GM23248 (cell line): Measurements from ENCODE around the gene PAF1. TPM values are rescaled to one million over a fixed set of nuclear protein-coding genes. Genes with fewer than 3 reads are reported as not detected.

ENCODE experiments used
- DNase-seq: peaks from one replicate; pipeline ENCODE4 v3.0.0-alpha.2; 2015
- H2AFZ ChIP-seq: fragments of 200-600 bp; sonication (generic); 2 replicates; pipeline ENCODE4 v1.6.1; 2016; ENCODE audit warnings: antibody characterized with exemption
- H3F3A ChIP-seq: fragments of 200-600 bp; sonication (generic); 2 replicates; pipeline ENCODE4 v1.6.1; 2016; ENCODE audit warnings: mild to moderate bottlenecking, antibody characterized with exemption, mixed run types; ENCODE audit not compliant: insufficient read depth
- H3K27ac ChIP-seq: fragments of 200-600 bp; sonication (generic); 2 replicates; pipeline ENCODE4 v1.5.1; 2016; ENCODE audit warnings: mild to moderate bottlenecking
- H3K27me3 ChIP-seq: fragments of 200-600 bp; sonication (generic); replicated peaks from 2 replicates; pipeline ENCODE4 v1.6.1; 2016; ENCODE audit warnings: mild to moderate bottlenecking; ENCODE audit not compliant: insufficient read depth
- H3K36me3 ChIP-seq: fragments of 200-600 bp; sonication (generic); 2 replicates; pipeline ENCODE4 v1.6.1; 2016; ENCODE audit warnings: low read depth, mild to moderate bottlenecking
- H3K4me1 ChIP-seq: fragments of 200-600 bp; sonication (generic); 2 replicates; pipeline ENCODE4 v1.6.1; 2016; ENCODE audit warnings: mild to moderate bottlenecking; ENCODE audit not compliant: insufficient read depth
- H3K4me2 ChIP-seq: fragments of 200-600 bp; sonication (generic); one replicate; pipeline ENCODE4 v1.6.1; 2016; ENCODE audit warnings: mild to moderate bottlenecking; ENCODE audit not compliant: unreplicated experiment
- H3K4me3 ChIP-seq: fragments of 200-600 bp; sonication (generic); 2 replicates; pipeline ENCODE4 v1.5.1; 2016; ENCODE audit warnings: mild to moderate bottlenecking
- H3K79me2 ChIP-seq: fragments of 200-600 bp; sonication (generic); 2 replicates; pipeline ENCODE4 v1.6.1; 2016; ENCODE audit warnings: mild to moderate bottlenecking; ENCODE audit not compliant: insufficient read depth
- H3K9ac ChIP-seq: fragments of 200-600 bp; sonication (generic); 2 replicates; pipeline ENCODE4 v1.6.1; 2016; ENCODE audit warnings: mild to moderate bottlenecking
- H3K9me2 ChIP-seq: fragments of 200-600 bp; sonication (generic); 2 replicates; pipeline ENCODE4 v1.6.1; 2016; ENCODE audit warnings: mixed run types, mild to moderate bottlenecking, moderate library complexity; ENCODE audit not compliant: insufficient read depth
- H3K9me3 ChIP-seq: fragments of 200-600 bp; sonication (generic); one replicate; pipeline ENCODE4 v1.6.1; 2017; ENCODE audit warnings: low read depth
- H4K20me1 ChIP-seq: fragments of 200-600 bp; sonication (generic); 2 replicates; pipeline ENCODE4 v1.6.0; 2016; ENCODE audit not compliant: insufficient read depth
- EZH2 ChIP-seq: fragments of 200-600 bp; sonication (generic); IDR thresholded peaks from 2 replicates; pipeline ENCODE4 v1.6.1; 2018; ENCODE audit warnings: antibody characterized with exemption, mild to moderate bottlenecking; ENCODE audit not compliant: insufficient read depth, poor library complexity, severe bottlenecking
- EZH2phosphoT487 ChIP-seq: fragments of 200-600 bp; sonication (generic); IDR thresholded peaks from 2 replicates; pipeline ENCODE4 v1.6.1; 2018; ENCODE audit warnings: antibody characterized with exemption, moderate library complexity, mild to moderate bottlenecking, low read depth; ENCODE audit not compliant: insufficient read depth
- WGBS, 2 experiments: methylation state at CpG; one replicate each; pipeline ENCODE4 v1.1.6; 2015 to 2017; ENCODE audit warnings: low lambda C conversion rate in 2 of 2, low coverage in 1 of 2; ENCODE audit errors: missing lambda C conversion rate in 2 of 2; 5-methylcytosine and 5-hydroxymethylcytosine counted together
- in situ Hi-C: fragments of 300-500 bp; cut with MboI; formaldehyde crosslinking; loops from 2 replicates; pipeline ENCODE4 v1.15.0; 2020
- polyA plus RNA-seq: library from polyadenylated mRNA; unstranded; fragments of >200 nt; fragmentation: Nextera tagmentation; extraction: Ambion mirVana; gene quantifications from 2 replicates; pipeline ENCODE4 v1.2.1, GENCODE V29; 2016
- total RNA-seq: library from RNA; depleted of rRNA; stranded (reverse); fragments of >200 nt; shearing (Covaris generic); gene quantifications from 2 replicates; pipeline ENCODE4 v1.2.3, GENCODE V29; 2014

PAF1 gene
- total and polyA plus RNA-seq, 2 experiments from 2014 or later = 44.2 to 51.2 TPM

DNA sequence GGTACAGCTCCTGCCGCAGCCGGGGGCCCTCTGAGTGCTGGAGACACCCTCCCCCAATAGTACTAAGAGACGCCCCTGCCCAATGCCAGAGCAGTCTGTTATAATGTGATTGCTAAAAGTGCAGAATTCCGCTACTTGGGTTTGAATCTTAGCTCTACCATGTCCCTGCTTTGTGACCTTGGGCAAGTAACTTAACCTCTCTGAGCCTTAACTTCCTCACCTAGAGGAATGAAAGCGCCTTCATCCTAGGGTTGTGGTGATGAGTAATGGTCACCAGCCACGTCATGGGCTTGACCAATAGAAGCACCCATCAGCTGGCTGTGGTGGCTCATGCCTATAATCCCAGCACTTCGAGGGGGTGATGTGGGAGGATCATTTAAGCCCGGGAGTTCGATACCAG, 28.1 kb upstream of the PAF1 start:
- WGBS, 2 experiments = 84 to 87% methylated on average over 9 of the region's 9 CpGs
- H4K20me1 ChIP-seq = no peaks in the 10 kb centered on the region
- no peak for DNase-seq
- H3K27ac ChIP-seq = no peak overlapping the region
- peaks cover 6% of the 10 kb centered on the region; the same call in 1 of the 2 replicates for H3K36me3 ChIP-seq
- no peaks in the 10 kb centered on the region for H3K9me2 ChIP-seq
- no peak overlapping the region for H3K9ac ChIP-seq
- H3K27me3 ChIP-seq = no peaks in the 10 kb centered on the region
- H2AFZ ChIP-seq = no peak overlapping the region
- H3F3A ChIP-seq = no peaks in the 10 kb centered on the region
- TF ChIP-seq EZH2 = no peak
- no peak for TF ChIP-seq EZH2phosphoT487
- no peak overlapping the region for H3K4me3 ChIP-seq
- no peaks in the 10 kb centered on the region for H3K9me3 ChIP-seq
- H3K4me2 ChIP-seq = no peak overlapping the region
- in situ Hi-C loops = no loop called here
- H3K4me1 ChIP-seq = no peaks in the 10 kb centered on the region
- peaks cover 22% of the 10 kb centered on the region for H3K79me2 ChIP-seq

DNA sequence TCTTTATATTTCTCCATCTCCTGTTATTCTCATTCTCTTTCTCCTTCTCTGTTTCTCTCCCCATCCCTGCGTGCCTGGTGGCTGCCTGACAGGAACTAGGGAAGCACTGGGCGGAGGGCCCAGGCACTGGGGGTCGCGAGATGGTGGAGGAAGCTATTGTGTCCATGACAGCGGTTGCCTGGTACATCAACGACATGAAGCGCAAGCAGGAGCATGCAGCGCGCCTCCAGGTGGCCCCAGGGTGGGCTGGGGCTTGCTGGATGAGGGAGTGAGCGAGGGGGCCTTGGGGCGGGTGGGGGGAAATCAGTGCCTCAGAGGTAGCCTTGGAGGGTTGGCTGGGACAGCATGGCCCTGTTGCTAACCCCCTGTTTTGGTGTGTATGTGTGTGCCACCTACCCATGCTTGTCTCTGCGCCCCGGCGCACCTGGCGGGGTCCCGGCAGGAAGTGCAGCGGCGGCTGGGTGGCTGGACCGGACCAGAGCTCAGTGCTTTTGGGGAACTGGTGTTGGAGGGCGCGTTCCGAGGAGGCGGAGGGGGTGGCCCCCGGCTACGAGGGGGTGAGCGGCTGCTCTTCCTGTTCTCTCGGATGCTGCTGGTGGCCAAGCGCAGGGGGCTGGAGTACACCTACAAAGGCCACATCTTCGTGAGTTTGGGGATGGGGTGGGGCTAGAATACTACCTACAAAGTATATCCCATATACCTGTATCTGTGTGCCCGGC, 26.7 kb upstream of the PAF1 start:
- peaks cover 34% of the 10 kb centered on the region for H3K79me2 ChIP-seq

DNA sequence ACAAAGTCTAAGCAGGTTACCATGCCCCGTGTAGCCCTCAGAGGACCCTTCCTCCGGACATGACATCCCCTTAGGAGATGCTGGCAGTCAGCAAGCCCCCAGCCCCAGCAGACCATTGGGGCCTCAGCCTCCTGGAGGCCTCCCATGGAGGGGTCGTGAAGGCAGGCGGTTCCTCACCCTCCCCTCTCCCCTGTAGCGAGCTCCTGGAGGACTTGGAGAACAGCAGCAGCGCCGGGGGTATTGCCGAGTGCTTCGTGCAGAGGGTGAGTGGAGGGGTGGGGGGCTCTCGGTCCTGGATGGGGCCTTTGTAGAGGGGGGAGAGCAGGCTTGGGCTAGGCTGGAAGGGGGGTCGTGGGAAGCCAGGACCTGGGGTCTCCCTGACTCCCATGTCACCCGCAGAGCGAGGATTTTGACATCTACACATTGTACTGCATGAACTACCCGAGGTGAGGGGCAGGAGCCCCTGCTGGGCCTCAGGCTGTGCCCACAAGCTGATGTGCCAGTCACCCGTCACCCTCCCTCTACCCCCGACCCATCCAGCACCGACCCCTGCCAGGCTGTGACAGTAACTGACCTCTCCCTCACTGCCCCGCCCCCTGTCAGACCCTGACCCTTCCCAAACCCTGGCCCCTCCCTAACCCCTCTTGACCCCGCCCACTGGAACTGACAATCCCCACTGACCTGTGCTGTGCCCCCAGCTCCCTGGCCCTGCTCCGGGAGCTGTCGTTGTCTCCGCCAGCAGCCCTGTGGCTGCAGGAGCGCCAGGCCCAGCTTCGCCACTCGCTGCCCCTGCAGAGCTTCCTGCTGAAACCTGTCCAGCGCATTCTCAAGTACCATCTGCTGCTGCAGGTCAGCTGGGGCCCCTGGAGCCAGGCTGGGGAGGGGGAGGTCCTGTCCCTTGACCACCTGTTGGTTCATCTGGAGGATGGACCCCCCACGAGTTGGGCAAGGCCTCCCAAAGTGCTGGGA, 25.5 kb upstream of the PAF1 start:
- Histone ChIP-seq H3F3A (peaks cover 5% of the 10 kb centered on the region), H3K79me2 (peaks cover 34% of the 10 kb centered on the region), H3K4me2 (no peak overlapping the region), H4K20me1 (no peaks in the 10 kb centered on the region), H2AFZ (no peak overlapping the region), H3K9ac (no peak overlapping the region), H3K4me1 (peaks cover 3% of the 10 kb centered on the region), H3K27me3 (no peaks in the 10 kb centered on the region), H3K9me3 (no peaks in the 10 kb centered on the region), H3K4me3 (no peak overlapping the region), H3K27ac (no peak overlapping the region), H3K36me3 (peaks cover 6% of the 10 kb centered on the region; the same call in 1 of the 2 replicates), H3K9me2 (no peaks in the 10 kb centered on the region)
- TF ChIP-seq EZH2phosphoT487 = no peak
- TF ChIP-seq EZH2 = no peak
- DNase-seq = no peak
- WGBS, 2 experiments = 89 to 92% methylated on average over 19 to 27 of the region's 27 CpGs
- in situ Hi-C loops = no loop called here

More for the DNA sequence above, 26.7 kb upstream of the PAF1 start:
- no peak overlapping the region for H3K4me3 ChIP-seq
- no peak overlapping the region for H3K4me2 ChIP-seq
- no peak overlapping the region for H3K9ac ChIP-seq
- no peaks in the 10 kb centered on the region for H3F3A ChIP-seq
- no peaks in the 10 kb centered on the region for H3K4me1 ChIP-seq
- no peak overlapping the region for H3K27ac ChIP-seq
- in situ Hi-C loops = no loop called here
- H3K9me2 ChIP-seq = no peaks in the 10 kb centered on the region
- H3K9me3 ChIP-seq = no peaks in the 10 kb centered on the region
- 94 to 97% methylated on average over 26 to 30 of the region's 30 CpGs for WGBS, 2 experiments
- no peaks in the 10 kb centered on the region for H3K27me3 ChIP-seq
- no peaks in the 10 kb centered on the region for H4K20me1 ChIP-seq
- H3K36me3 ChIP-seq = peaks cover 6% of the 10 kb centered on the region; the same call in 1 of the 2 replicates
- no peak for DNase-seq
- H2AFZ ChIP-seq = no peak overlapping the region
- TF ChIP-seq EZH2 (no peak), EZH2phosphoT487 (no peak)

GRCh38 chr19:39415111-39416046, 24.5 kb upstream of the PAF1 start:
- Histone ChIP-seq H3K9ac (peak overlapping the region; percentile 88; the same call in 1 of the 2 replicates), H3K9me2 (no peaks in the 10 kb centered on the region), H3K36me3 (peaks cover 6% of the 10 kb centered on the region; the same call in 1 of the 2 replicates), H3K79me2 (peaks cover 34% of the 10 kb centered on the region), H3K4me2 (no peak overlapping the region), H4K20me1 (no peaks in the 10 kb centered on the region), H2AFZ (no peak overlapping the region), H3K4me1 (peaks cover 13% of the 10 kb centered on the region), H3F3A (peaks cover 16% of the 10 kb centered on the region), H3K27ac (no peak overlapping the region), H3K4me3 (no peak overlapping the region), H3K9me3 (no peaks in the 10 kb centered on the region), H3K27me3 (no peaks in the 10 kb centered on the region)
- WGBS, 2 experiments = 73 to 86% methylated on average over 27 to 35 of the region's 35 CpGs
- in situ Hi-C loops = no loop called here
- no peak for TF ChIP-seq EZH2phosphoT487
- TF ChIP-seq EZH2 = no peak
- no peak for DNase-seq
